Measurements from ENCODE around the gene PDE4D. TPM values are rescaled to one million over a fixed set of nuclear protein-coding genes. Genes with fewer than 3 reads are reported as not detected.
"Not testable (repeated sequence)": the region's sequence is repeated elsewhere in the genome, so short reads cannot be mapped to it uniquely, and the experiment has no call there.

PDE4D gene
- total RNA-seq, 1 donor from 2014 or later: 2.3 TPM

DNA sequence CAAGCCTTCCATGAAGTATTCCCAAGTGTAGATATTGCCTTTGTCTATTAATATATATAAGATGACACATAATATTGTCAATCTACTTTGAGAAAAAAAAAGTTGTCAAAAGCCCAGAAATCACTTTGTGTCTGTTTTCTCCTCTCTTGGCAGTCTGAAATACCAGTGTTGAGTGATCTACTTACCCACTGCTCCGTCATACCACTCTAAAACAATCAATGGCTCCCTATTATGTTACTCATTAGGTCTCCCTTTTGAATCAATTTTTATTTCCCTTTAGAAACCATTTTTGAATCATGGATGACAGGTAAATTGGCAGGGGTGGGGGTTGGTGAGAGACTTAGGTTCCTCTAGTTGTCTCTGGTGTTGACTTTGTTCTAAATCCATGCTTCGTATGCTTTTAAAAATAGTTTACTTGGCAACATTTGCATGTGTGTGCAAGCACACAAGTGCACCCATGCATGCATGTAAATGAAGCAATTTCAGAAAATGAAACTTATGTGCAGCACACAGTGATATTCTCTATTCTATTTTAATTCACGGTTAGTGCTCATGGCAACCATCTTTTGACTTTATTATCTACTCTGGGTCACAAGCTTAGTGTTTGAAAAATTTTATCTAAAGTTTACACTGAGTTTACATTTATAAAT is 931.8 kb downstream of the PDE4D start:
- Histone ChIP-seq H3K9me3 (ENCODE audit: low read depth) (no peaks in the 10 kb centered on the region), H4K20me1 (ENCODE audit: low read depth) (no peaks in the 10 kb centered on the region), H3K4me3 (no peak overlapping the region), H3K27ac (no peak overlapping the region), H3K9ac (no peak overlapping the region), H3F3A (ENCODE audit: low read depth) (no peaks in the 10 kb centered on the region), H3K4me1 (no peaks in the 10 kb centered on the region), H3K27me3 (no peaks in the 10 kb centered on the region), H3K79me2 (ENCODE audit: low read depth) (no peaks in the 10 kb centered on the region), H2AFZ (replicated peaks) (no peak overlapping the region), H3K36me3 (no peaks in the 10 kb centered on the region), H3K4me2 (no peak overlapping the region)
- TF ChIP-seq, protein P1, sequence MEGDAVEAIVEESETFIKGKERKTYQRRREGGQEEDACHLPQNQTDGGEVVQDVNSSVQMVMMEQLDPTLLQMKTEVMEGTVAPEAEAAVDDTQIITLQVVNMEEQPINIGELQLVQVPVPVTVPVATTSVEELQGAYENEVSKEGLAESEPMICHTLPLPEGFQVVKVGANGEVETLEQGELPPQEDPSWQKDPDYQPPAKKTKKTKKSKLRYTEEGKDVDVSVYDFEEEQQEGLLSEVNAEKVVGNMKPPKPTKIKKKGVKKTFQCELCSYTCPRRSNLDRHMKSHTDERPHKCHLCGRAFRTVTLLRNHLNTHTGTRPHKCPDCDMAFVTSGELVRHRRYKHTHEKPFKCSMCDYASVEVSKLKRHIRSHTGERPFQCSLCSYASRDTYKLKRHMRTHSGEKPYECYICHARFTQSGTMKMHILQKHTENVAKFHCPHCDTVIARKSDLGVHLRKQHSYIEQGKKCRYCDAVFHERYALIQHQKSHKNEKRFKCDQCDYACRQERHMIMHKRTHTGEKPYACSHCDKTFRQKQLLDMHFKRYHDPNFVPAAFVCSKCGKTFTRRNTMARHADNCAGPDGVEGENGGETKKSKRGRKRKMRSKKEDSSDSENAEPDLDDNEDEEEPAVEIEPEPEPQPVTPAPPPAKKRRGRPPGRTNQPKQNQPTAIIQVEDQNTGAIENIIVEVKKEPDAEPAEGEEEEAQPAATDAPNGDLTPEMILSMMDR (IDR thresholded peaks at IDR 0.05): no peak
- no peak for TF ChIP-seq EZH2phosphoT487 (IDR thresholded peaks at IDR 0.05)
- TF ChIP-seq EZH2 (IDR thresholded peaks at IDR 0.05): no peak
- H3K4me3 Mint-ChIP-seq: no peak overlapping the region
- no peaks in the 10 kb centered on the region for H3K36me3 Mint-ChIP-seq
- H3K27me3 Mint-ChIP-seq (ENCODE audit: insufficient read depth, low read depth): peaks cover under 1% of the 10 kb centered on the region
- no peaks in the 10 kb centered on the region for H3K4me1 Mint-ChIP-seq
- H3K9me3 Mint-ChIP-seq: no peaks in the 10 kb centered on the region
- no peak for DNase-seq (ENCODE audit: low spot score)
- H3K27ac Mint-ChIP-seq: no peak overlapping the region

- no peaks in the 10 kb centered on the region for H3K9me3 ChIP-seq (ENCODE audit: low read depth)
- TF ChIP-seq EZH2 (IDR thresholded peaks at IDR 0.05) (no peak), EZH2phosphoT487 (IDR thresholded peaks at IDR 0.05) (no peak)
- TF ChIP-seq, protein P1 (IDR thresholded peaks at IDR 0.05): no peak
- H3K36me3 ChIP-seq: no peaks in the 10 kb centered on the region
- no peak overlapping the region for H3K4me3 Mint-ChIP-seq
- no peaks in the 10 kb centered on the region for H3K27me3 ChIP-seq
- H3K9me3 Mint-ChIP-seq: no peaks in the 10 kb centered on the region
- no peak overlapping the region for H3K9ac ChIP-seq
- H3K27ac ChIP-seq: no peak overlapping the region
- no peak for DNase-seq (ENCODE audit: low spot score)
- no peak overlapping the region for H3K4me2 ChIP-seq
- H3F3A ChIP-seq (ENCODE audit: low read depth): no peaks in the 10 kb centered on the region
- no peaks in the 10 kb centered on the region for H3K27me3 Mint-ChIP-seq (ENCODE audit: insufficient read depth, low read depth)
- H3K4me1 ChIP-seq: no peaks in the 10 kb centered on the region
- no peaks in the 10 kb centered on the region for H3K36me3 Mint-ChIP-seq
- no peaks in the 10 kb centered on the region for H3K79me2 ChIP-seq (ENCODE audit: low read depth)
- H3K4me3 ChIP-seq: no peak overlapping the region
- H4K20me1 ChIP-seq (ENCODE audit: low read depth): no peaks in the 10 kb centered on the region
- H3K27ac Mint-ChIP-seq: no peak overlapping the region
- H2AFZ ChIP-seq (replicated peaks): no peak overlapping the region
- no peaks in the 10 kb centered on the region for H3K4me1 Mint-ChIP-seq
These were observed 934.8 kb downstream of the PDE4D start for GRCh38 chr5:58958701-58959100.

DNA sequence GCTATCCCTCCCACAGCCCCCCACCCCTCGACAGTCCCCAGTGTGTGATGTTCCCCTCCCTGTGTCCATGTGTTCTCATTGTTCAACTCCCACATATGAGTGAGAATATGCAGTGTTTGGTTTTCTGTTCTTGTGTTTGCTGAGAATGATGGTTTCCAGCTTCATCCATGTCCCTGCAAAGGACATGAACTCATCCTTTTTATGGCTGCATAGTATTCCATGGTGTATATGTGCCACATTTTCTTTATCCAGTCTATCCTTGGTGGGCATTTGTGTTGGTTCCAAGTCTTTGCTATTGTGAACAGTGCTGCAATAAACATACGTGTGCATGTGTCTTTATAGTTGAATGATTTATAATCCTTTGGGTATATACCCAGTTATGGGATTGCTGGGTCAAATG is 940.3 kb downstream of the PDE4D start:
- H3K9ac ChIP-seq; H3K4me3 Mint-ChIP-seq; H3K9me3 ChIP-seq (ENCODE audit: low read depth); H3F3A ChIP-seq (ENCODE audit: low read depth); H3K9me3 Mint-ChIP-seq; H3K36me3 Mint-ChIP-seq; H3K27ac ChIP-seq; H3K27me3 ChIP-seq; H2AFZ ChIP-seq (replicated peaks); H3K79me2 ChIP-seq (ENCODE audit: low read depth); H3K4me3 ChIP-seq; H3K4me2 ChIP-seq; H3K36me3 ChIP-seq; DNase-seq (ENCODE audit: low spot score); H4K20me1 ChIP-seq (ENCODE audit: low read depth); H3K27me3 Mint-ChIP-seq (ENCODE audit: insufficient read depth, low read depth); H3K27ac Mint-ChIP-seq; H3K4me1 ChIP-seq; H3K4me1 Mint-ChIP-seq: not testable (repeated sequence)

GRCh38 chr5:58950224-58950623 is 943.3 kb downstream of the PDE4D start:
- H3K27me3 ChIP-seq: no peaks in the 10 kb centered on the region
- H2AFZ ChIP-seq (replicated peaks): no peak overlapping the region
- Mint-ChIP-seq H3K27ac (no peak overlapping the region), H3K9me3 (no peaks in the 10 kb centered on the region), H3K27me3 (ENCODE audit: insufficient read depth, low read depth) (peaks cover 2% of the 10 kb centered on the region), H3K4me3 (no peak overlapping the region), H3K36me3 (no peaks in the 10 kb centered on the region), H3K4me1 (no peaks in the 10 kb centered on the region)
- H3K36me3 ChIP-seq: no peaks in the 10 kb centered on the region
- no peaks in the 10 kb centered on the region for H3K4me1 ChIP-seq
- no peak overlapping the region for H3K9ac ChIP-seq
- no peak overlapping the region for H3K4me2 ChIP-seq
- H3K27ac ChIP-seq: no peak overlapping the region
- no peaks in the 10 kb centered on the region for H3K9me3 ChIP-seq (ENCODE audit: low read depth)
- H4K20me1 ChIP-seq (ENCODE audit: low read depth): no peaks in the 10 kb centered on the region
- no peak overlapping the region for H3K4me3 ChIP-seq
- TF ChIP-seq, protein P1 (IDR thresholded peaks at IDR 0.05): no peak
- TF ChIP-seq EZH2phosphoT487 (IDR thresholded peaks at IDR 0.05) (no peak), EZH2 (IDR thresholded peaks at IDR 0.05) (no peak)
- no peak for DNase-seq (ENCODE audit: low spot score)
- no peaks in the 10 kb centered on the region for H3F3A ChIP-seq (ENCODE audit: low read depth)
- no peaks in the 10 kb centered on the region for H3K79me2 ChIP-seq (ENCODE audit: low read depth)

Data from neural progenitor cell (in vitro differentiated cells).